ENCODE results near the gene SLC25A47. TPM values are rescaled to one million over a fixed set of nuclear protein-coding genes. Genes with fewer than 3 reads are reported as not detected.

The SLC25A47 gene
- total and polyA plus RNA-seq, 9 of the 15 experiments (the other 6 are each of a cell fraction or from before 2014, with no cell fraction given), result 0.09 to 0.23 (median 0.22) TPM; not detected in 6

GRCh38 chr14:100375266-100375962 lies 52.3 kb downstream of the SLC25A47 start (continued):
- peak; percentile 82 for TF ChIP-seq EP300 (IDR thresholded peaks at IDR 0.05; ENCODE audit: low read length)
- no peak for TF ChIP-seq NFIC (IDR thresholded peaks at IDR 0.05)
- peak; percentile 69 for TF ChIP-seq POLR2A (conservative IDR thresholded peaks at IDR 0.05)
- TF ChIP-seq MYNN (IDR thresholded peaks at IDR 0.05), result peak; percentile 47; the same call in 1 of the 2 replicates
- TF ChIP-seq MYNN (CRISPR knock-in tag; IDR thresholded peaks at IDR 0.05), result no peak
- TF ChIP-seq PHB (CRISPR knock-in tag; IDR thresholded peaks at IDR 0.05), result 0 out of 2 replicates have a peak, but pooled peaks have one; percentile 16
- TF ChIP-seq KAT7 (CRISPR knock-in tag; IDR thresholded peaks at IDR 0.05; ENCODE audit: borderline replicate concordance), result 0 out of 2 replicates have a peak, but pooled peaks have one; percentile 4
- TF ChIP-seq ZEB2 (IDR thresholded peaks at IDR 0.05), result no peak
- TF ChIP-seq EGR1 (conservative IDR thresholded peaks at IDR 0.05), result peak; percentile 82
- peak; percentile 68 for TF ChIP-seq EP400 (IDR thresholded peaks at IDR 0.05)
- TF ChIP-seq MLLT1 (IDR thresholded peaks at IDR 0.05), result peak; percentile 66 to 71; a peak in 2 of 4 replicates
- TF ChIP-seq POLR2AphosphoS5 (IDR thresholded peaks at IDR 0.05; ENCODE audit: control insufficient read depth, insufficient read depth, low read depth, low read length), result peak; percentile 83
- TF ChIP-seq ZNF408 (CRISPR knock-in tag; IDR thresholded peaks at IDR 0.05; ENCODE audit: low read depth), result no peak

All from K562 (cell line).